ENCODE measurements around the gene SFPQ.

GRCh38 chr1:35192853-35193664 is at the start of gene SFPQ:
- TF ChIP-seq CTCF (conservative IDR thresholded peaks at IDR 0.05; ENCODE audit: low read depth, low read length) (no peak), EZH2phosphoT487 (IDR thresholded peaks at IDR 0.05; ENCODE audit: borderline replicate concordance, low read length) (no peak), EZH2 (IDR thresholded peaks at IDR 0.05; ENCODE audit: low read length, unreplicated experiment) (no peak)

All from PC-3 (cell line).